Measurements from ENCODE around the gene RGMB.

DNA sequence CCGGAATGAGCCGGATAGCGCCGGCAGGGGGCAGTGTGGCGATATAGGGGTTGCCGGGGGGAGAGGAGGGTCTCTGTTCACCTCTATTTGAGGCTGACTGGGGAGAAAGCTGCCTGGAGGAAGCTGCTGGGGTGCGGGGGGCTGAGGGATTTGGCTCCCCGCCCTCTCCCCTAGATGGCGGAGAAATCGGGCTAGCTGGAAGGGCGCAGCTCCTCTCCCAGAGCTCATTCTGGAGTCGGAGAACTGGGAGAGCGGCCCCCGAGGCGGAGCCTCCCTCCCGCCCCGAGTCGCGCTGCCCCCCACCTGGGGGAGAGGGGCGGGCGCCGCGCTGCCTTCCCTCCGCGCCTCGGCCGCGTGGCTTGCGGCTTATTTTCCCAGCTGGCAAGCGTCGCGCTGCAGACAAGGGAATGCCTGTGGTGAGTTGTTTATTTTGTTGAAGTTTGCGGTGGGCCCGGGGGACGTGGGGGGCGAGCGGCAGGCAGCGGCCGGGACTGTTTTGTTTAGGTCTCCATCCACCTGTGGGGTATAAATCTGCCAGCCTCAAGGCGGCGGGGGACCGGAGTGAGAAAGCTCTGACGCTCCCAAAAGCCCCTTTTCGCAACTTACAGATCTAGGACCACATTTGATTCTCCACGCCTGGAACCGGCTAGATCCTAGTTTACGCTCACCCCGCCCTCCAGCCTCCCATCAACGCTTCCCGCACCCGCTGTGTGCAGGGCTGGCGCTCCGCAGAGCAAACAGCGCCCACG, 4.1 kb upstream of the RGMB start:
- TF ChIP-seq, protein P1, sequence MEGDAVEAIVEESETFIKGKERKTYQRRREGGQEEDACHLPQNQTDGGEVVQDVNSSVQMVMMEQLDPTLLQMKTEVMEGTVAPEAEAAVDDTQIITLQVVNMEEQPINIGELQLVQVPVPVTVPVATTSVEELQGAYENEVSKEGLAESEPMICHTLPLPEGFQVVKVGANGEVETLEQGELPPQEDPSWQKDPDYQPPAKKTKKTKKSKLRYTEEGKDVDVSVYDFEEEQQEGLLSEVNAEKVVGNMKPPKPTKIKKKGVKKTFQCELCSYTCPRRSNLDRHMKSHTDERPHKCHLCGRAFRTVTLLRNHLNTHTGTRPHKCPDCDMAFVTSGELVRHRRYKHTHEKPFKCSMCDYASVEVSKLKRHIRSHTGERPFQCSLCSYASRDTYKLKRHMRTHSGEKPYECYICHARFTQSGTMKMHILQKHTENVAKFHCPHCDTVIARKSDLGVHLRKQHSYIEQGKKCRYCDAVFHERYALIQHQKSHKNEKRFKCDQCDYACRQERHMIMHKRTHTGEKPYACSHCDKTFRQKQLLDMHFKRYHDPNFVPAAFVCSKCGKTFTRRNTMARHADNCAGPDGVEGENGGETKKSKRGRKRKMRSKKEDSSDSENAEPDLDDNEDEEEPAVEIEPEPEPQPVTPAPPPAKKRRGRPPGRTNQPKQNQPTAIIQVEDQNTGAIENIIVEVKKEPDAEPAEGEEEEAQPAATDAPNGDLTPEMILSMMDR (IDR thresholded peaks at IDR 0.05), result peak; percentile 69 to 73 (median 73)
- TF ChIP-seq POLR2A (IDR thresholded peaks at IDR 0.05) (no peak), EP300 (IDR thresholded peaks at IDR 0.05; ENCODE audit: low read depth) (no peak), POLR2AphosphoS5 (IDR thresholded peaks at IDR 0.05) (no peak)
